Esophagus squamous epithelium (tissue), 5 donors: ENCODE results near the gene ZNF397. TPM values are rescaled to one million over a fixed set of nuclear protein-coding genes. Genes with fewer than 3 reads are reported as not detected.
A peak's percentile ranks its signal among the peaks of the same experiment; 100 is the strongest.

ENCODE experiments used
- DNase-seq: peaks from one replicate; lab custom pipeline; 2025; lab: John Stamatoyannopoulos, UW
- H3K27ac ChIP-seq, 4 donors: fragments of 200-600 bp; sonication (generic); one replicate each; pipeline ENCODE4 v1.5.1; 2016 to 2019; ENCODE audit warnings: mild to moderate bottlenecking in 1 of 4
- H3K27me3 ChIP-seq, 4 donors: fragments of 200-600 bp; sonication (generic); 1 replicate in 3 of 4; 2 replicates in 1 of 4; pipeline versions ENCODE4 v1.5.1 to v1.6.0; 2017 to 2021; ENCODE audit warnings: antibody characterized with exemption in 1 of 4
- H3K36me3 ChIP-seq, 3 donors: fragments of 200-600 bp; sonication (generic); one replicate each; pipeline ENCODE4 v1.5.1; 2016 to 2019
- H3K4me1 ChIP-seq, 3 donors: fragments of 200-600 bp; sonication (generic); one replicate each; pipeline ENCODE4 v1.5.1; 2017 to 2019
- H3K4me3 ChIP-seq, 4 donors: fragments of 200-600 bp; sonication (generic); 1 replicate in 3 of 4; 2 replicates in 1 of 4; pipeline ENCODE4 v1.5.1; 2016 to 2019; ENCODE audit warnings: mild to moderate bottlenecking in 2 of 4, moderate library complexity in 1 of 4
- H3K9me3 ChIP-seq, 3 donors: fragments of 200-600 bp; sonication (generic); one replicate each; pipeline ENCODE4 v1.5.1; 2016 to 2019
- CTCF ChIP-seq, 6 experiments: fragments of 450-650 bp in 4 of 6; fragments of 200-600 bp in 2 of 6; sonication (generic) in 2 of 6; IDR thresholded peaks; one replicate each; pipeline ENCODE4 v1.5.1; 2016 to 2019; ENCODE audit warnings: antibody characterized with exemption in 6 of 6, mild to moderate bottlenecking in 4 of 6, moderate library complexity in 4 of 6
- POLR2A ChIP-seq, 4 donors: fragments of 450-650 bp; IDR thresholded peaks; one replicate each; pipeline ENCODE4 v1.6.1; 2017; ENCODE audit warnings: antibody characterized with exemption in 4 of 4, mild to moderate bottlenecking in 4 of 4, moderate library complexity in 3 of 4
- WGBS, 2 donors: methylation state at CpG; one replicate each; pipeline ENCODE4 v1.1.5; 2018; 5-methylcytosine and 5-hydroxymethylcytosine counted together
- intact Hi-C: fragments of 100-400 bp; cut with DNase I; formaldehyde crosslinking; loops from one replicate; pipeline ENCODE4 v1.15.0; 2022
- total RNA-seq, 4 donors: library from RNA; depleted of rRNA; stranded (reverse); fragments of >200 nt; gene quantifications; one replicate each; pipeline ENCODE4 v1.1.0, GENCODE V29; 2016
- donor health status: DM: yes; HTN: yes; CAD: no.

Gene ZNF397
- total RNA-seq, 4 donors from 2014 or later, result 10.4 to 24.2 (median 15.5) TPM

GRCh38 chr18:35220424-35220823, 20.4 kb upstream of the ZNF397 start:
- no peak overlapping the region for H3K27ac ChIP-seq
- DNase-seq, result no peak
- no peaks in the 10 kb centered on the region for H3K27me3 ChIP-seq
- intact Hi-C loops, result no loop called here
- H3K36me3 ChIP-seq, result no peaks in the 10 kb centered on the region
- no peak for TF ChIP-seq CTCF (IDR thresholded peaks at IDR 0.05)
- no peak for TF ChIP-seq POLR2A (IDR thresholded peaks at IDR 0.05)
- WGBS, 2 donors, result 72 to 75% methylated on average over 6 of the region's 6 CpGs
- H3K9me3 ChIP-seq, result no peaks in the 10 kb centered on the region
- no peaks in the 10 kb centered on the region for H3K4me1 ChIP-seq
- H3K4me3 ChIP-seq, result no peak overlapping the region

GRCh38 chr18:35223797-35224196, 17.0 kb upstream of the ZNF397 start:
- TF ChIP-seq CTCF (IDR thresholded peaks at IDR 0.05), result no peak
- no peak for TF ChIP-seq POLR2A (IDR thresholded peaks at IDR 0.05)
- Histone ChIP-seq H3K27ac (no peak overlapping the region), H3K36me3 (no peaks in the 10 kb centered on the region), H3K4me1 (no peaks in the 10 kb centered on the region), H3K4me3 (no peak overlapping the region), H3K27me3 (no peaks in the 10 kb centered on the region), H3K9me3 (no peaks in the 10 kb centered on the region)
- WGBS, 2 donors, result 84 to 86% methylated on average over 3 of the region's 3 CpGs
- DNase-seq, result no peak
- intact Hi-C loops, result no loop called here

GRCh38 chr18:35227254-35227653, 13.6 kb upstream of the ZNF397 start:
- Histone ChIP-seq H3K4me1 (peaks cover 0 to 4% (median 0%) of the 10 kb centered on the region in 3 donors), H3K27me3 (no peaks in the 10 kb centered on the region), H3K27ac (no peak overlapping the region), H3K9me3 (no peaks in the 10 kb centered on the region), H3K36me3 (no peaks in the 10 kb centered on the region), H3K4me3 (no peak overlapping the region)
- intact Hi-C loops, result no loop called here
- 60 to 85% methylated on average over 1 of the region's 1 CpG for WGBS, 2 donors
- DNase-seq, result no peak
- no peak for TF ChIP-seq CTCF (IDR thresholded peaks at IDR 0.05)
- no peak for TF ChIP-seq POLR2A (IDR thresholded peaks at IDR 0.05)

GRCh38 chr18:35231052-35231451, 9.8 kb upstream of the ZNF397 start:
- Histone ChIP-seq H3K27ac (no peak overlapping the region), H3K4me1 (peaks cover 0 to 4% (median 0%) of the 10 kb centered on the region in 3 donors), H3K4me3 (peak overlapping the region in 1 of 4 donors; percentile 40), H3K36me3 (no peaks in the 10 kb centered on the region), H3K27me3 (no peaks in the 10 kb centered on the region), H3K9me3 (no peaks in the 10 kb centered on the region)
- 1% methylated on average over 6 of the region's 6 CpGs for WGBS, 2 donors
- DNase-seq, result peak; percentile 5
- intact Hi-C loops, result no loop called here
- TF ChIP-seq CTCF (IDR thresholded peaks at IDR 0.05), result peak; percentile 86 to 92 (median 88)
- no peak for TF ChIP-seq POLR2A (IDR thresholded peaks at IDR 0.05)

- Histone ChIP-seq H3K27ac (no peak overlapping the region), H3K27me3 (no peaks in the 10 kb centered on the region), H3K9me3 (no peaks in the 10 kb centered on the region), H3K4me1 (peaks cover 0 to 9% (median 6%) of the 10 kb centered on the region in 3 donors), H3K4me3 (no peak overlapping the region), H3K36me3 (no peaks in the 10 kb centered on the region)
- 79 to 92% methylated on average over 1 of the region's 1 CpG for WGBS, 2 donors
- intact Hi-C loops, result loop anchor here (5.0 kb wide), 1 partner anchor 111 kb away; no protein-coding TSS in a partner anchor
- no peak for TF ChIP-seq CTCF (IDR thresholded peaks at IDR 0.05)
- no peak for TF ChIP-seq POLR2A (IDR thresholded peaks at IDR 0.05)
- DNase-seq, result no peak
These were observed 4.1 kb upstream of the ZNF397 start for GRCh38 chr18:35236571-35237363.
